Liver (tissue), 9 donors: Measurements from ENCODE around the gene CBY3. TPM values are rescaled to one million over a fixed set of nuclear protein-coding genes. Genes with fewer than 3 reads are reported as not detected.

Experiments
- DNase-seq: peaks from one replicate; pipeline ENCODE4 v3.0.0-alpha.2; 2017; ENCODE audit warnings: low spot score
- H3K27ac ChIP-seq, 2 donors: one replicate each; pipeline ENCODE4 v1.7.0; 2013; ENCODE audit warnings: inconsistent platforms in 2 of 2, low read length in 2 of 2, control low read depth in 1 of 2, low read depth in 1 of 2, mild to moderate bottlenecking in 1 of 2
- H3K27me3 ChIP-seq, 4 donors: one replicate each; pipeline versions ENCODE4 v1.6.1 to v1.7.0; 2013; ENCODE audit warnings: low read length in 3 of 4, inconsistent platforms in 1 of 4, mild to moderate bottlenecking in 1 of 4, moderate library complexity in 1 of 4; ENCODE audit not compliant: control insufficient read depth in 4 of 4, insufficient read depth in 4 of 4
- H3K36me3 ChIP-seq, 4 donors: one replicate each; pipeline versions ENCODE4 v1.6.1 to v1.7.0; 2013; ENCODE audit warnings: low read length in 3 of 4, mild to moderate bottlenecking in 3 of 4, low read depth in 1 of 4, moderate library complexity in 1 of 4; ENCODE audit not compliant: control insufficient read depth in 4 of 4, insufficient read depth in 3 of 4
- H3K4me1 ChIP-seq, 4 donors: one replicate each; pipeline versions ENCODE4 v1.6.1 to v1.7.0; 2013; ENCODE audit warnings: low read length in 3 of 4, mild to moderate bottlenecking in 3 of 4, moderate library complexity in 1 of 4; ENCODE audit not compliant: control insufficient read depth in 4 of 4, insufficient read depth in 4 of 4
- H3K4me3 ChIP-seq, 3 donors: one replicate each; pipeline versions ENCODE4 v1.6.1 to v1.7.0; 2013; ENCODE audit warnings: low read length in 3 of 3, control low read depth in 1 of 3, low read depth in 1 of 3, mild to moderate bottlenecking in 1 of 3
- H3K9ac ChIP-seq, 2 donors: one replicate each; pipeline ENCODE4 v1.7.0; 2013; ENCODE audit warnings: low read length in 2 of 2, mild to moderate bottlenecking in 2 of 2, moderate library complexity in 2 of 2, control low read depth in 1 of 2, low read depth in 1 of 2
- H3K9me3 ChIP-seq, 4 donors: one replicate each; pipeline versions ENCODE4 v1.6.1 to v1.7.0; 2013; ENCODE audit warnings: low read length in 3 of 4; ENCODE audit not compliant: control insufficient read depth in 4 of 4
- ATF3 ChIP-seq: IDR thresholded peaks from 2 replicates; pipeline ENCODE4 v1.6.1; 2016; ENCODE audit warnings: antibody characterized with exemption
- FOXA1 ChIP-seq: IDR thresholded peaks from 2 replicates; pipeline ENCODE4 v1.6.1; 2016; ENCODE audit warnings: antibody characterized with exemption
- FOXA2 ChIP-seq: IDR thresholded peaks from 2 replicates; pipeline ENCODE4 v1.6.1; 2016; ENCODE audit warnings: antibody characterized with exemption
- GABPA ChIP-seq, 2 donors: IDR thresholded peaks in 1 of 2; conservative IDR thresholded peaks in 1 of 2; 2 replicates each; pipeline ENCODE4 v1.6.1; 2016; ENCODE audit warnings: antibody characterized with exemption in 2 of 2, mild to moderate bottlenecking in 1 of 2, moderate library complexity in 1 of 2
- HNF4G ChIP-seq: IDR thresholded peaks from 2 replicates; pipeline ENCODE4 v1.6.1; 2016; ENCODE audit warnings: antibody characterized with exemption
- JUND ChIP-seq, 2 donors: IDR thresholded peaks; 2 replicates each; pipeline ENCODE4 v1.6.1; 2016; ENCODE audit warnings: antibody characterized with exemption in 2 of 2
- MAX ChIP-seq: IDR thresholded peaks from 2 replicates; pipeline ENCODE4 v1.6.1; 2016; ENCODE audit warnings: antibody characterized with exemption
- REST ChIP-seq: IDR thresholded peaks from 2 replicates; pipeline ENCODE4 v1.6.1; 2016; ENCODE audit warnings: antibody characterized with exemption, mild to moderate bottlenecking
- RXRA ChIP-seq, 2 donors: IDR thresholded peaks; 2 replicates each; pipeline ENCODE4 v1.6.1; 2017 to 2018; ENCODE audit warnings: antibody characterized with exemption in 2 of 2, mild to moderate bottlenecking in 1 of 2
- TAF1 ChIP-seq: conservative IDR thresholded peaks from 2 replicates; pipeline ENCODE4 v1.6.1; 2016; ENCODE audit warnings: antibody characterized with exemption, mild to moderate bottlenecking
- YY1 ChIP-seq: IDR thresholded peaks from 2 replicates; pipeline ENCODE4 v1.6.1; 2016; ENCODE audit warnings: antibody characterized with exemption, mild to moderate bottlenecking
- ZBTB33 ChIP-seq: IDR thresholded peaks from 2 replicates; pipeline ENCODE4 v1.6.1; 2016; ENCODE audit warnings: antibody characterized with exemption
- WGBS: extraction: QIAGEN DNeasy Blood & Tissue Kit; methylation state at CpG from one replicate; pipeline ENCODE4 v1.1.7; 2013; 5-methylcytosine and 5-hydroxymethylcytosine counted together
- polyA plus RNA-seq, 2 donors: library from polyadenylated mRNA; stranded (reverse) in 1 of 2; unstranded in 1 of 2; fragments of 200-250 nt in 1 of 2; fragments of >200 nt in 1 of 2; fragmentation: Nextera tagmentation in 1 of 2; extraction: Ambion mirVana in 1 of 2; gene quantifications; one replicate each; pipeline versions ENCODE4 v1.2.1 to v1.2.3, GENCODE V29; 2013 to 2015
- total RNA-seq, 2 donors: library from RNA; depleted of rRNA; stranded (reverse); fragments of >200 nt; gene quantifications; one replicate each; pipeline ENCODE4 v1.2.3, GENCODE V29; 2014
- donor health status: healthy.
- donor health status: healthy.
- donor health status: healthy.
- donor health status: healthy.
- donor health status: healthy.

CBY3 gene
- total and polyA plus RNA-seq, 4 donors = not detected

- 98% methylated on average over 2 of the region's 2 CpGs for WGBS
- Histone ChIP-seq H3K9me3 (no peaks in the 10 kb centered on the region), H3K9ac (no peak overlapping the region), H3K27me3 (no peaks in the 10 kb centered on the region), H3K36me3 (peaks cover 20 to 88% (median 80%) of the 10 kb centered on the region in 4 donors), H3K4me1 (no peaks in the 10 kb centered on the region), H3K27ac (no peak overlapping the region), H3K4me3 (no peak overlapping the region)
- TF ChIP-seq GABPA (IDR thresholded peaks at IDR 0.05 in 1 of 2, conservative IDR thresholded peaks at IDR 0.05 in 1 of 2) = no peak
- TF ChIP-seq MAX = no peak
- no peak for TF ChIP-seq FOXA2
- no peak for TF ChIP-seq HNF4G
- no peak for TF ChIP-seq TAF1
- no peak for TF ChIP-seq YY1
- no peak for TF ChIP-seq RXRA (IDR thresholded peaks at IDR 0.05)
- no peak for DNase-seq
Observed at GRCh38 chr5:179720222-179720621, 39.4 kb upstream of the CBY3 start.

GRCh38 chr5:179716286-179716685 lies 35.5 kb upstream of the CBY3 start:
- H3K4me1 ChIP-seq = no peaks in the 10 kb centered on the region
- no peak overlapping the region for H3K9ac ChIP-seq
- H3K27me3 ChIP-seq = no peaks in the 10 kb centered on the region
- 90% methylated on average over 1 of the region's 1 CpG for WGBS
- H3K27ac ChIP-seq = no peak overlapping the region
- H3K4me3 ChIP-seq = no peak overlapping the region
- TF ChIP-seq JUND (IDR thresholded peaks at IDR 0.05) (no peak), ATF3 (no peak), REST (no peak), TAF1 (no peak), FOXA2 (no peak), MAX (no peak), YY1 (no peak), FOXA1 (no peak), ZBTB33 (no peak), GABPA (IDR thresholded peaks at IDR 0.05 in 1 of 2, conservative IDR thresholded peaks at IDR 0.05 in 1 of 2) (no peak)
- peaks cover 19 to 67% (median 58%) of the 10 kb centered on the region in 4 donors for H3K36me3 ChIP-seq
- no peak for DNase-seq
- no peaks in the 10 kb centered on the region for H3K9me3 ChIP-seq
